Effector memory CD8-positive, alpha-beta T cell (primary cell): Measurements from ENCODE around the gene TMOD1.
"Not testable (repeated sequence)": the region's sequence is repeated elsewhere in the genome, so short reads cannot be mapped to it uniquely, and the experiment has no call there.

Experiments used
- ATAC-seq: fragments of 150-1000 bp; cut with Tn5 transposase; replicated peaks from 2 replicates; pipeline ENCODE4 v1.10.0; 2021; ENCODE audit warnings: mild to moderate bottlenecking, moderate library complexity
- DNase-seq, 3 experiments: peaks; one replicate each; pipeline ENCODE4 v3.0.0; 2021
- H3K27ac Mint-ChIP-seq, 2 donors: one replicate each; pipeline ENCODE4 v1.8.0; 2022; ENCODE audit warnings: mild to moderate bottlenecking in 2 of 2, mixed read lengths in 2 of 2, moderate library complexity in 2 of 2
- H3K27me3 Mint-ChIP-seq, 2 donors: one replicate each; pipeline ENCODE4 v1.8.0; 2022; ENCODE audit warnings: mixed read lengths in 2 of 2
- H3K36me3 Mint-ChIP-seq: one replicate; pipeline ENCODE4 v1.8.0; 2022; ENCODE audit warnings: mild to moderate bottlenecking, moderate library complexity, mixed read lengths; ENCODE audit not compliant: insufficient read depth
- H3K4me1 Mint-ChIP-seq, 2 donors: one replicate each; pipeline ENCODE4 v1.8.0; 2022; ENCODE audit warnings: low read depth in 2 of 2, mixed read lengths in 2 of 2
- H3K4me3 Mint-ChIP-seq, 2 donors: one replicate each; pipeline ENCODE4 v1.8.0; 2022; ENCODE audit warnings: mild to moderate bottlenecking in 2 of 2, mixed read lengths in 2 of 2, moderate library complexity in 2 of 2
- H3K9me3 Mint-ChIP-seq, 2 donors: one replicate each; pipeline ENCODE4 v1.8.0; 2022; ENCODE audit warnings: mixed read lengths in 2 of 2

The TMOD1 gene

DNA sequence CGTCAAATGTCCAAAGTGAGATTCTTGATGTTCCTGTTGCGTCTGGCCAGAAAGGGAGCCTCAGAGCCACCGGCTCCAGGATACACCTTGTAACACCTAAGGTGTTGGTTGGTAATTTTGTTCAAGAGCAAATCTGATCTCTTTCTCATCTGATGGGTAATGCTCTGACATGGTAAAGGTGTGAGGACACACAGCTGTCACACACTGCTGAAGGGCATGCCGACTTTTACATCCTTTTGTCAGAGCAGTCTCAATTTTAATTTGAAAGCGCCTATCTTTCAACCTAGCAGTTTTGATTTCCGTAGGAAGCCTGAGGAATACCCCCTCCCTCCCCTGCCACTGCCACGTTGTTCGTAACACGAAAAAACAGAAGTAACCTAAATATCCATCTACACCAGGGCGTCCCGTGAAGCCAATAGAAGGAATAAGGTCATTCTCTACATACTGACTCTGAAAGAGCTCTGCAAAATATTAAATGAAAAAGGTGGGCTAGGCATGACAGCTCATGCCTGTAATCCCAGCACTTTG, 74.3 kb downstream of the TMOD1 start:
- Mint-ChIP-seq H3K9me3 (no peaks in the 10 kb centered on the region), H3K27ac (no peak overlapping the region), H3K27me3 (peaks cover 0 to 9% of the 10 kb centered on the region in 2 donors), H3K4me1 (peaks cover 0 to 5% of the 10 kb centered on the region in 2 donors), H3K4me3 (peak overlapping the region; percentile 81 to 90), H3K36me3 (no peaks in the 10 kb centered on the region)
- DNase-seq (no peak), ATAC-seq (peak; percentile 32)

- H3K4me1 Mint-ChIP-seq: peaks cover 0 to 5% of the 10 kb centered on the region in 2 donors
- no peak for DNase-seq
- no peak overlapping the region for H3K27ac Mint-ChIP-seq
- ATAC-seq: no peak
- peaks cover 0 to 3% of the 10 kb centered on the region in 2 donors for H3K27me3 Mint-ChIP-seq
- no peaks in the 10 kb centered on the region for H3K9me3 Mint-ChIP-seq
- H3K36me3 Mint-ChIP-seq: no peaks in the 10 kb centered on the region
- peak overlapping the region in 1 of 2 donors; percentile 31 for H3K4me3 Mint-ChIP-seq
Observed at GRCh38 chr9:97577051-97577450, 75.6 kb downstream of the TMOD1 start.

- H3K4me3 Mint-ChIP-seq: no peak overlapping the region
- H3K27me3 Mint-ChIP-seq: no peaks in the 10 kb centered on the region
- DNase-seq: no peak
- ATAC-seq: no peak
- no peaks in the 10 kb centered on the region for H3K9me3 Mint-ChIP-seq
- H3K4me1 Mint-ChIP-seq: peaks cover 0 to 5% of the 10 kb centered on the region in 2 donors
- H3K36me3 Mint-ChIP-seq: no peaks in the 10 kb centered on the region
- H3K27ac Mint-ChIP-seq: no peak overlapping the region
Observed at GRCh38 chr9:97578846-97579245, 77.4 kb downstream of the TMOD1 start.

DNA sequence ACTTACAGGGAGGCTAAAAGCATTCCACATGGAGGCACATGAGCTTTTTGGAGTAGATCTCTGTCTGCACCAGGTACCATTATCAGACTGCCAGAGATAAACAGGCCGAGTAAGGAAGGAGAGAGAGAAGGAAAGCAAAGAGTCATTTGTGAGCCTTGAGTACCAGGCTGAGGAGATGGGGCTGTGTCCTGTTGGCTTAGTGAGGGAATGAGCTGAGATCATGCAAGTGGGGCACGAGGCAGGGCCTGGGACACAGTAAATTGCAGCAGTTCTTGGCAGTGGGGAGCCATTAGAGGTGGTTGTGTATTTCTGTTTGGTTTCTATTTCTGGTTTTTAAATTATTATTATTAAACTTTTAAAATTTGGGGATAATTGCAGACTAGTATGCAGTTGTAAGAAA, 78.4 kb downstream of the TMOD1 start:
- DNase-seq (no peak), ATAC-seq (no peak)
- Mint-ChIP-seq H3K27ac (no peak overlapping the region), H3K27me3 (no peaks in the 10 kb centered on the region), H3K36me3 (no peaks in the 10 kb centered on the region), H3K4me1 (peaks cover 0 to 5% of the 10 kb centered on the region in 2 donors), H3K4me3 (no peak overlapping the region), H3K9me3 (no peaks in the 10 kb centered on the region)

DNA sequence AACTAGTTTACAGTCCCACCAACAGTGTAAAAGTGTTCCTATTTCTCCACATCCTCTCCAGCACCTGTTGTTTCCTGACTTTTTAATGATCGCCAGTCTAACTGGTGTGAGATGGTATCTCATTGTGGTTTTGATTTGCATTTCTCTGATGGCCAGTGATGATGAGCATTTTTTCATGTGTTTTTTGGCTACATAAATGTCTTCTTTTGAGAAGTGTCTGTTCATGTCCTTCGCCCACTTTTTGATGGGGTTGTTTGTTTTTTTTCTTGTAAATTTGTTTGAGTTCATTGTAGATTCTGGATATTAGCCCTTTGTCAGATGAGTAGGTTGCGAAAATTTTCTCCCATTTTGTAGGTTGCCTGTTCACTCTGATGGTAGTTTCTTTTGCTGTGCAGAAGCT, 80.1 kb downstream of the TMOD1 start:
- not testable (repeated sequence) for DNase-seq, H3K27me3 Mint-ChIP-seq, H3K4me1 Mint-ChIP-seq, H3K36me3 Mint-ChIP-seq, H3K9me3 Mint-ChIP-seq, H3K4me3 Mint-ChIP-seq, ATAC-seq, H3K27ac Mint-ChIP-seq

DNA sequence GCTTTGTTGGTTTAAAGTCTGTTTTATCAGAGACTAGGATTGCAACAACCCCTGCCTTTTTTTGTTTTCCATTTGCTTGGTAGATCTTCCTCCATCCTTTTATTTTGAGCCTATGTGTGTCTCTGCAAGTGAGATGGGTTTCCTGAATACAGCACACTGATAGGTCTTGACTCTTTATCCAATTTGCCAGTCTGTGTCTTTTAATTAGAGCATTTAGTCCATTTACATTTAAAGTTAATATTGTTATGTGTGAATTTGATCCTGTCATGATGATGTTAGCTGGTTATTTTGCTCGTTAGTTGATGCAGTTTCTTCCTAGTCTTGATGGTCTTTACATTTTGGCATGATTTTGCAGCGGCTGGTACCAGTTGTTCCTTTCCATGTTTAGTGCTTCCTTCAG, 83.3 kb downstream of the TMOD1 start:
- not testable (repeated sequence) for H3K9me3 Mint-ChIP-seq

DNA sequence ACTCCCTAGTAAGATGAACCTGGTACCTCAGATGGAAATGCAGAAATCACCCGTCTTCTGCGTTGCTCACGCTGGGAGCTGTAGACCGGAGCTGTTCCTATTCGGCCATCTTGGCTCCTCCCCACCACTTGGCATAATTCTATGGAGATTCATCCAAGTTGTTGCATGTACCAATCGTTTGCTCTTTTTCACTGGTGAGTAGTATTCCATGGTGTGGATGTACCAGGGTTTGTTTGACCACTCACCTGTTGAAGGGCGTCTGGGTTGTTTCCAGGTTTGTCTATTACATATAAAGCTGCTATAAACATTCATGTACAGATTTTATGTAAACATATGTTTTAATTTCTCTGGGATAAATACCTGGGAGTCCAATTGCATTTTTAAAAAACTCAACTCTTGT, 85.4 kb downstream of the TMOD1 start:
- not testable (repeated sequence) for H3K4me3 Mint-ChIP-seq, H3K9me3 Mint-ChIP-seq, H3K27ac Mint-ChIP-seq, DNase-seq, H3K4me1 Mint-ChIP-seq, ATAC-seq, H3K36me3 Mint-ChIP-seq
- H3K27me3 Mint-ChIP-seq: peaks cover 8 to 16% of the 10 kb centered on the region in 2 donors

More for the DNA sequence above, 83.3 kb downstream of the TMOD1 start:
- not testable (repeated sequence) for H3K27me3 Mint-ChIP-seq, DNase-seq, H3K27ac Mint-ChIP-seq, ATAC-seq, H3K36me3 Mint-ChIP-seq, H3K4me3 Mint-ChIP-seq, H3K4me1 Mint-ChIP-seq

DNA sequence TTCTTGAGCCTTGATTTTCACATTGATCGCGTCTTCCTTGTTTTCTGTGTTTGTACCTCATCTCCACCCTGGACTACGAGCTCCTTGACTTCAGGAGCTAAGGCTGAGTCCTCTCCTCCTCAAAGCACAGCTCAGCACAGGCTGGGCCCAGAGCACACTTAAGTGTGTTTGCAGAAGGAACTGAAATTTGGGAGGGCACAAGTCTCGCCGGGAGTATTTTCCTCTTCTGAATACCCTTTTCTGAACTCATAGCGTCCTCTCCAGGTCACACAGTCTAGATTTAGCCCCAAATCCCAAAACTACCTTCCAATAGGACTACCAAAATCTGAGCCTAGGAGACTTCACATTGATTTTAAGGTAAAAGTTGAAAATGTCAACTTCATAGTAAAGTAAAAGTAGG, 90.1 kb downstream of the TMOD1 start:
- no peak for ATAC-seq
- H3K36me3 Mint-ChIP-seq: peaks cover 5% of the 10 kb centered on the region

GRCh38 chr9:97592126-97592525, 90.7 kb downstream of the TMOD1 start:
- DNase-seq (no peak), ATAC-seq (no peak)
- no peak overlapping the region for H3K4me3 Mint-ChIP-seq
- H3K9me3 Mint-ChIP-seq: no peaks in the 10 kb centered on the region
- no peak overlapping the region for H3K27ac Mint-ChIP-seq
- peaks cover 5% of the 10 kb centered on the region for H3K36me3 Mint-ChIP-seq
- peaks cover 15 to 18% of the 10 kb centered on the region in 2 donors for H3K27me3 Mint-ChIP-seq
- no peaks in the 10 kb centered on the region for H3K4me1 Mint-ChIP-seq

More for the DNA sequence above, 90.1 kb downstream of the TMOD1 start:
- peaks cover 17 to 18% of the 10 kb centered on the region in 2 donors for H3K27me3 Mint-ChIP-seq
- no peak overlapping the region for H3K4me3 Mint-ChIP-seq
- DNase-seq: no peak
- H3K4me1 Mint-ChIP-seq: no peaks in the 10 kb centered on the region
- no peaks in the 10 kb centered on the region for H3K9me3 Mint-ChIP-seq
- peak overlapping the region in 1 of 2 donors; percentile 39 for H3K27ac Mint-ChIP-seq

DNA sequence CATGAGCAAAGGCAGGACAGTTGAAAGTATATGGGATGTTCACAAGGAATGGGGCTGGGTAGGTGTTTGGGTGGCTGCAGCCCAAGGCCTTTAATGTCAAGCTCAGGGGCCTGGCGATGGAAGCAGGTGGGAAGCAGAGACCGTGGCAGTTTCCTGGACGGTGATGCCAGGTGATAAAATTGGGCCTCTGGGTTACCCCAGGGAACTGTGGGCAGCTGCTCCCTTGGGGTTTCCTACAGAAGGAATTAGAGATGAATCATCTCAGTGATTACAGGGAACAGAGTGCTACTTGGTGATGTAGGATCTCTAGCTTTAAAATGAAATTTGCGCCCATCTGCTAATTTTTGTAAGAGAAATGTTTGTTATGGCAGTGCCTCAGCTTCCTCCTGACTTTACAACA, 92.5 kb downstream of the TMOD1 start:
- no peak for ATAC-seq
- H3K36me3 Mint-ChIP-seq: peaks cover 3% of the 10 kb centered on the region
- H3K4me3 Mint-ChIP-seq: no peak overlapping the region
- no peak for DNase-seq
- H3K4me1 Mint-ChIP-seq: peaks cover 5% of the 10 kb centered on the region in 2 donors
- peaks cover 9 to 18% of the 10 kb centered on the region in 2 donors for H3K27me3 Mint-ChIP-seq
- no peaks in the 10 kb centered on the region for H3K9me3 Mint-ChIP-seq
- H3K27ac Mint-ChIP-seq: no peak overlapping the region

- no peak for ATAC-seq
- peaks cover 9 to 18% of the 10 kb centered on the region in 2 donors for H3K27me3 Mint-ChIP-seq
- peaks cover 5% of the 10 kb centered on the region in 2 donors for H3K4me1 Mint-ChIP-seq
- no peaks in the 10 kb centered on the region for H3K9me3 Mint-ChIP-seq
- peaks cover 3% of the 10 kb centered on the region for H3K36me3 Mint-ChIP-seq
- no peak overlapping the region for H3K27ac Mint-ChIP-seq
- no peak for DNase-seq
- no peak overlapping the region for H3K4me3 Mint-ChIP-seq
Observed at GRCh38 chr9:97594381-97594921, 93.0 kb downstream of the TMOD1 start.

DNA sequence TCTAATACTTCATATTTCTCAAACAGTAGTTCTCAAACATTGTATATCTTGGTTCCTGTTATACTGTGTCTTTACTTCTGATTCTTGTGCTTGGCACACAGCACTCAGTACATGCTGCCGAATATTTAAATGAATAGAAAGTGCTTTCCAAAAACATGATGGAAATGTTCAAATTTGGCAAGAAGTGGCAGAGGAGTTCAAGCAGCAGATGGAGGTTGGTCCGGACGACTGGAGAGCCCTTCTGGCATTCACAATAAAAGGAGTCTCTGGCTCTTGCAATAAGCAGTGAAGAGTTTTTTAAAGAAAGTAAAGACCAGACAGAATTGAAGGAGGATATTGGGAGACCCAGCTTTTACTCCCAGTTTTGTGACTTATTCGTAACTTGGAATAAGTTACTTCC, 95.4 kb downstream of the TMOD1 start:
- ATAC-seq: no peak
- Mint-ChIP-seq H3K27ac (no peak overlapping the region), H3K27me3 (peaks cover 2 to 9% of the 10 kb centered on the region in 2 donors), H3K9me3 (no peaks in the 10 kb centered on the region), H3K4me3 (no peak overlapping the region), H3K36me3 (no peaks in the 10 kb centered on the region), H3K4me1 (peaks cover 5% of the 10 kb centered on the region in 2 donors)
- DNase-seq: no peak

GRCh38 chr9:97598461-97599288, 97.2 kb downstream of the TMOD1 start:
- peaks cover 0 to 9% of the 10 kb centered on the region in 2 donors for H3K27me3 Mint-ChIP-seq
- peak overlapping the region; percentile 32 to 68 for H3K4me3 Mint-ChIP-seq
- H3K36me3 Mint-ChIP-seq: peaks cover under 1% of the 10 kb centered on the region
- peaks cover 5% of the 10 kb centered on the region in 2 donors for H3K4me1 Mint-ChIP-seq
- peak; percentile 95 for ATAC-seq
- H3K27ac Mint-ChIP-seq: peak overlapping the region in 1 of 2 donors; percentile 21
- peak; percentile 57 to 69 (median 64) for DNase-seq
- no peaks in the 10 kb centered on the region for H3K9me3 Mint-ChIP-seq
